HG03103 (cell line): Measurements from ENCODE around the gene HIGD1A.

Experiments used
- ATAC-seq: cut with Tn5 transposase; IDR thresholded peaks from one replicate; pipeline ENCODE4 v1.9.1; 2021; ENCODE audit warnings: low read depth; ENCODE audit not compliant: unreplicated experiment

HIGD1A gene

GRCh38 chr3:42801784-42802183 is 2.5 kb downstream of the HIGD1A start:
- ATAC-seq = no peak

- ATAC-seq = no peak
Observed at GRCh38 chr3:42801048-42801620, 3.2 kb downstream of the HIGD1A start.

GRCh38 chr3:42800251-42800650 is 4.0 kb downstream of the HIGD1A start:
- ATAC-seq = no peak

GRCh38 chr3:42799376-42799775 is 4.9 kb downstream of the HIGD1A start:
- no peak for ATAC-seq

- no peak for ATAC-seq
Observed at GRCh38 chr3:42796332-42796885, 7.9 kb downstream of the HIGD1A start.

GRCh38 chr3:42795621-42796181 is 8.6 kb downstream of the HIGD1A start:
- ATAC-seq = no peak

DNA sequence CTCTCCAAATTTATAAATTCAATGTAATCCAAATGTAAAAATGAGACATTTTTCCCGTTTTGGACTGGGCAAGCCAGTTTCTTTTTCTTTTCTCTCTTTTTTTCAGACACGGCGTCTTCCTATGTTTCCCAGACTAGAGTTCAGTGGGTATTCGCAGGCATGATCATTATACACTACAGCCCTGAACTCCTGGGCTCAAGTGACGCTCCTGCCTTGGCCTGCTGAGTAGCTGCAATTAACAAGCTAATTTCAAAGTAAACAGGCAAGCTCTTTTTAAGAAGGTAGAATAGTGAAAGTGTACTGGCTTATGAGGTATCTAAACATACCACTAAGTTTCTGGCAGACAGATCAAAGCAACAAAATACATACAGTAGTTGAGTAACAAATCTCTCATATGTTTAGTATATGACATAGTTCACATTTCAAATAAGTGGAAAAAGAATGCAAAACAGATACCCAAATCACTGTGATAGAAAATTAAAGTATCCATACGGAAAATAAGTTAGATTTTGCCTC is 13.5 kb downstream of the HIGD1A start:
- no peak for ATAC-seq

GRCh38 chr3:42786631-42787030 is 17.7 kb downstream of the HIGD1A start:
- no peak for ATAC-seq

DNA sequence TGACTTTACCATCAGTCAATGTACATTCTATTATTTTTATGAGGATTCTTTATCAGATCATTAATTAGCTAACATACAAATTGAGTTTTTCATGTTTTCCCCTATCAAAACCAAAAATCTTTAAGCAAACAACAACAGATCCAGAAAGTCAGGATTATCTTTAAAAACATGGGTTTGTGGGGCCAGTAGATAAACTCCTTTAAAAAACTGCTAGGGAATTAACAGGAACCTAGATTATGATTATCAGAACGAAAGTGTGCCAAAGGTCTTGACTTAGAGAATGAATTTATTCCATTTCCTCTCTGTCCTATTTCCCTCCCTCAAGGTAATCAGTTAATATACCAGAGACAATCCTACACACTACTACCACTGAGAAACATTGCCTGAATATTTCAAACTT is 18.1 kb downstream of the HIGD1A start:
- no peak for ATAC-seq

- ATAC-seq = no peak
Observed at GRCh38 chr3:42780892-42781700, 23.2 kb downstream of the HIGD1A start.

DNA sequence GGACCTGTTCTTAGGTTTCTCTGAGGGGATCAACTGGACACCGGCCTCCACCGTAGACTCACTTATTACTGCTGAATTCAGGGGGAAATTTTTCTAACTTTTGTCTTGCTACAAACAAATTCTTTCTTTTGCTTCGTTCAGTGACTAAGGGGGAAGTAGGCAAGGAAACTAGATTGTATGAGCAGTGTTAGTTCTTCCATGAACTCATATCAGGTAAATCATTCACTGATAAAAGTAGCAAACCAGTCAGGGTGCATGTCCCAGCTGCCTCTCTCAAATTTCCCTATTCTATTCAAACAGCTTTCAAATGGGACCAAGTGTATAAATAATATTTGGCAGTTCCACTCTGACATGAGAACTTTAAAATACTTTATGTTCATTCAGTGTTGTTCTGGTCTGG is 23.9 kb downstream of the HIGD1A start:
- no peak for ATAC-seq

DNA sequence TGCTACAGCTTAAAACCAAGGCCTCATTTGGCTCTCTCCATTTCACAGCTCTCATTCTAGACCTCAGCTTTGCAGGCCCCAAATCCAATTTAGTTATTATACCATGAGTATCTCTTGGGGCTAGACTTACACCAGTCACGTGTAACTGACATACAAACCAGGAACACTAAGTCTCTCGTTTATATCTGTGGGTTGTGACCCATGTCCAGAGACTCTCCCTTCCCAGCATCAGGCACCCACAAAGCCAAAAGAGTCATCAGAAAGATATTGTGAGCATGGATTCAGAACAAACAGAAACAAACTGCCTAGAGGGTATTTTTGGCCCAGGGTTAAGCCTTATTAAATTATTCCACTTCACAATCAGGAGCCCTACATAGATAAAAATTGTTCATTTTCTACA is 25.6 kb downstream of the HIGD1A start:
- no peak for ATAC-seq

- no peak for ATAC-seq
Observed at GRCh38 chr3:42773409-42773751, 30.9 kb downstream of the HIGD1A start.

DNA sequence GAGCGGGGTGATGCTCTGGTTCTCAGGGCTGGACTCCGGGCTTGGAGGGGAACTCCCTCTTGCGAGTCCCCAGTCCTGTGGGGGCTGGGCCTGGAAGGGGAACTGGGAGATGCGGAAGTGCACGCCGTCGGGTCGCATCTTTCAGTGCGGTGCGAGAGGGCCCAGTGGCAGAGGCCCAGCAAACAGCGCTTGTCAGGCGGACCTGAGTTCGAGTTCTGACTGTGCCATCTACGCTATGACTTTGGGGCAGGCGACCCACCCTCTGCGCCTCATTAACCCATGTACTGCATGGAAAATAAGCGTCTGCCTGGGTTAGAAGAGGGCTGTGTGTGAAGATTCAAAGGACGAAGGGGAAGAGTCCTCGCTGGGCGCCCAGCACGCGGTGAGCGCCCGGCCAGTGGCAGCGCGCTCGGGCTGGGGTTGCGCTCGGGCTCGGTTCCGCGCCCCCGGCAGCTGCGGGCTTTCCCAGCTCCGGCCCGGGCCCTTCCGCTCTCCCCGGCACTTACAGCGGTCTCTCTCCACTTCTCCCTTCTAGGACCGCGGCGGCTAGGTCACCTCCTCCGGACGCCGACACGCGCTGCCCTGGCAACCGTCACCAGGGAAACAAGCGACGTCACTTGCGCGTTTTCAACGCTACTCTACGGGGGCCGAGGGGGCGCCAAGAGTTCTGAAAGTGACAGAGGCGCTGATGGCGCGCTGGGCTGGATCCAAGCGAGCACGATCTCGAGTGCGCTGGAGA is 31.5 kb downstream of the HIGD1A start, which contains the start of gene CCDC13:
CCDC13 (minus strand) TSS at position 584 of the 739 bp plus-strand sequence. CDS start 14,908 bp downstream, outside the sequence.
- ATAC-seq = peak; percentile 99

DNA sequence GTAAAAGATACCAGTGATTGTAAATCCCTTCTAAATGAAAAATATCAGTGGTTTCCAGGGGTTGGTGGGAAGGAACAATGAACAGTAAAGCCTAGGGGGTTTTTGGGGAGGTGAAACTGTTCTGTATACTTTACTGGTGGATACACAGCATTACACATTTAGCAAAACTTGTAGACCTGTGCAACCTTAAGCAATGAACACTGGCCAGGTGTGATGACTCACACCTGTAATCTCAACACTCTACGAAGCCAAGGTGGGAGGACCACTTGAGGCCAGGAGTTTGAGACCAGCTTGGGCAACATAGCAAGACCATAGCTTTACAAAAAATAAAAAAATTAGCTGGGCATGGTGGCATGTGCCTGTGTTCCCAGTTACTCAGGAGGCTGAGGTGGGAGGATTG is 33.0 kb downstream of the HIGD1A start:
- ATAC-seq = no peak

DNA sequence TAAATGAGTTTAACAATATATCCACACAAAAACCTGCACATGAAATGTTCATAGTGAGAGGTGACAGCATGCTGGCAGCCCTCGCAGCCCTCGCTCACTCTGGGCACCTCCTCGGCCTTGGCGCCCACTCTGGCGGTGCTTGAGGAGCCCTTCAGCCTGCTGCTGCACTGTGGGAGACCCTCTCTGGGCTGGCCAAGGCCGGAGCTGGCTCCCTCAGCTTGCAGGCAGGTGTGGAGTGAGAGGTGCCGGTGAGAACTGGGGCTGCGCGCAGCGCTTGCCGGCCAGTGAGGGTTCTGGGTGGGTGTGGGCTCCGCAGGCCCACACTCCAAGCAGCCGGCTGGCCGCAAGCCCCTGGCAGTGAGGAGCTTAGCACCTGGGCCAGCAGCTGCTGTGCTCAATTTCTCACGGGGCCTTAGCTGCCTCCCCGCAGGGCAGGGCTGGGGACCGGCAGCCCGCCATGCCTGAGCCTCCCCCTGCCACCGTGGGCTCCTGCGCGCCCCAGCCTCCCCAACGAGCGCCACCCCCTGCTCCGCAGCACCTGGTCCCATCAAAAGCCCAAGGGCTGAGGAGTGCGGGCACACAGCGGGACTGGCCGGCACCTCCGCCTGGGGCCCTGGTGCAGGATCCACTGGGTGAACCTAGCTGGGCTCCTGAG is 34.7 kb downstream of the HIGD1A start:
- ATAC-seq = no peak

GRCh38 chr3:42764561-42765295 is 39.6 kb downstream of the HIGD1A start:
- ATAC-seq = no peak

- ATAC-seq = no peak
Observed at GRCh38 chr3:42764115-42764514, 40.2 kb downstream of the HIGD1A start.

- ATAC-seq = no peak
Observed at GRCh38 chr3:42763021-42763420, 41.3 kb downstream of the HIGD1A start.
